HS-27A (cell line): Measurements from ENCODE around the gene SUCNR1.
"Not testable (repeated sequence)": the region's sequence is repeated elsewhere in the genome, so short reads cannot be mapped to it uniquely, and the experiment has no call there.

Source experiments
- DNase-seq: peaks from one replicate; pipeline ENCODE4 v3.0.0-alpha.2; 2012; ENCODE audit warnings: low read depth, missing footprints

The SUCNR1 gene

GRCh38 chr3:151900884-151901643 lies 27.6 kb downstream of the SUCNR1 start:
- DNase-seq: no peak

GRCh38 chr3:151901644-151902285 lies 28.3 kb downstream of the SUCNR1 start:
- no peak for DNase-seq

DNA sequence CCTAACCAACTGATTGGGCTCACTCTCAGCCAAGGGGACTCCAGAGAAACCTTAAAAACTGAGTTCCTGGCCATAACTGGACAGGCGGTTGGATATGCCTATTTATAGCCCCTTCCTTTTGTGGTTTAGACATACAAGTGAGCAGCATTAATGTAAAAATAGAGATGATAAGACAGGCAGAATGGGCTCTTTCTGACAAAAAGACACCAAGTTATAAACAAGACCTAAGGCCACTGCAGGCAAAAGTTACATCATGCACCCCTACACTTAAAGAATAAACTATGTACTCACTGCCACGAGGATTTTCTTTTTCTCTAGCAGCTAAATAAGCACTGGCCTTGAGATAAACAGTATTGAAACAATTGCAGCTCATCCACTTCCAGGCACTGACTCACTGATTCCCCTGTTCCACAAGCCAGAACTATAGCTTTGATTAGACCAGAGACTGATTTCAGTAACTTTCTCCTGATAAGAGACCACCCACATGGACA lies 30.1 kb downstream of the SUCNR1 start:
- DNase-seq: no peak

DNA sequence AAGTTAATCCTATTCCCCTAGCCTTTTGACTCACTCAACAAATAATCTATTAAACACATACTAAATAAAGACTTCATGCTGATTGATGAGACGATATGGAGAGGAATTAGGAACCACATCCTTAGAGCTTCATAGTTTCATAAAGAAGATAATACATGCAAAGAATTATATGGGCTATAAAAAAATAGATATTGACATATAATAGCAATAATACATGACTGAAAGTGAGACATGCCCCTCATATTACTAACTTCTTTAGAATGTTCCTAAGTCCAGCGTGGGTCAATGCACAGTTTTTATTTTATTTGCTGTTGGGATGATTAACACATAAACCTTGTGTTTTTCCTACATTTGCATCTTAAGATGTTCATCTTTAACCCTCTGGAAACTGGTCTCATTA lies 32.2 kb downstream of the SUCNR1 start:
- DNase-seq: no peak

DNA sequence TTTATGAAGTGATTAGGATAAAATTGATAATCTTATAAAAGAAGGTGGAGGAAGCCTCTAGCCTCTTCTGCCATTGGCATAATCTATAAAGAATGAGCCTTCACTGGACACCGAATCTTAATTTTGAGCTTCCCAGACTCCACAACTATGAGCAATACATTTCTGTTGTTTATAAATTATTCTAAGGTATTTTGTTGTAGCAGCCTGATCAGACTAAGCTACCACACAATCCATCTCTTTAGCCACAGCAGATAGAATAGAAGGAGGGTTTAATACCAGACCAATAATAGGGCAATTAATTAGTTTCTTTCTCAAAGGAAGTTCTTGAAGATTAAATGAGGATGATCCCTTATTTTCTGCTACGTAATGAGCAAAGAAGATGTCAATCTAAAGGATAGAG lies 33.3 kb downstream of the SUCNR1 start:
- DNase-seq: no peak

- DNase-seq: no peak
These were observed 35.0 kb downstream of the SUCNR1 start for GRCh38 chr3:151908399-151908798.

DNA sequence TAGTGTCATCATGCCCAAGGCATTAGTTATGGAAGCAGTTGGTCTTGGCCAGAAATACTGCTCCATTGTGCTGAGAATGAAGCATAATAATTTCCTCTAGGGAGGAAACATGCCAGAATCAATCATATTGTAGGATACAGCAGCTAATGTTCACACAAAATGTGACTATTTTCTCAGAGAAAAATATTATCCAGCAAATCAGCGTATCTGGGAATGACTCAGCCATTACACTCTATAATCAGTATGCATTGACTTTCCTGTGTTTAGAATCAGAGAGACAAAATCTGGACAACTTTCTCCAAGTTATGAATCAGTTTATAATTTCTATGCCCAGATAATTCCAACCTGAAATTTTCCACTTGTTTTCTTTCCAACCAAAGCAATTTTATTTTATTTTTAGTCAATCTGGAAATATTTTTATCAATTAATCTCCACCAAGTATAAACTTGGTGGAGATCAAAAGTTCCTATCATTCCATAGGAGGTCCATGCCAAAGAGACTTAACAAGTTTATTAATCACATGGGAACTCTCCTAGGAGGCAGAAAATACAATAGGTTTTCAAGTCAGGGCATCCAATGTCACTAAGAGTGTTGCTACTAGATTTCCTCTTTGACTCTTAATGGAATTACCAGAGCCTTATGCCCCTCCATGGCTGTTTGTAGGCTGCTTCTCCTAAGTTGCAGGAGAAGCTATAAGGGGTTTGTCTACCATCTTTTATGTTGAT lies 36.4 kb downstream of the SUCNR1 start:
- DNase-seq: no peak

DNA sequence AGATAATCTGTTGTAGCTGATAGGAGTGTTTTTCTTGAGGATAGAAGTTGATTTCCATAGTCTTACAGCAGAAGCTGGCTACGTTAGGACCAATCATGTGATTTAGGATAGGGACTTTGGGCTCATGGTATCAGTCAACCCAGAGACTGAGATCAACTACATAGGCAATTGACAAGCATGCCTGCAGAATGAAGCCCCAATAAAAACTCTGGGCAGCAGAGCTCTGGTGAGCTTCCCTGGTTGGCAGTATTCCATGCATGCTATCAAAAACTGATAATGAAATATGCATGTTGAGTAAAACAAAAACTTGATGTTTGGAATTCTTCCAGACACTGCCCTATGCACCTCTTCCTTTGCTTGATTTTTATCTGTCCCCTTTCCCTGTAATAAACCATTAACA lies 38.0 kb downstream of the SUCNR1 start:
- DNase-seq: no peak

- DNase-seq: no peak
These were observed 38.6 kb downstream of the SUCNR1 start for GRCh38 chr3:151912028-151912427.

GRCh38 chr3:151916781-151917180 lies 43.3 kb downstream of the SUCNR1 start:
- no peak for DNase-seq

DNA sequence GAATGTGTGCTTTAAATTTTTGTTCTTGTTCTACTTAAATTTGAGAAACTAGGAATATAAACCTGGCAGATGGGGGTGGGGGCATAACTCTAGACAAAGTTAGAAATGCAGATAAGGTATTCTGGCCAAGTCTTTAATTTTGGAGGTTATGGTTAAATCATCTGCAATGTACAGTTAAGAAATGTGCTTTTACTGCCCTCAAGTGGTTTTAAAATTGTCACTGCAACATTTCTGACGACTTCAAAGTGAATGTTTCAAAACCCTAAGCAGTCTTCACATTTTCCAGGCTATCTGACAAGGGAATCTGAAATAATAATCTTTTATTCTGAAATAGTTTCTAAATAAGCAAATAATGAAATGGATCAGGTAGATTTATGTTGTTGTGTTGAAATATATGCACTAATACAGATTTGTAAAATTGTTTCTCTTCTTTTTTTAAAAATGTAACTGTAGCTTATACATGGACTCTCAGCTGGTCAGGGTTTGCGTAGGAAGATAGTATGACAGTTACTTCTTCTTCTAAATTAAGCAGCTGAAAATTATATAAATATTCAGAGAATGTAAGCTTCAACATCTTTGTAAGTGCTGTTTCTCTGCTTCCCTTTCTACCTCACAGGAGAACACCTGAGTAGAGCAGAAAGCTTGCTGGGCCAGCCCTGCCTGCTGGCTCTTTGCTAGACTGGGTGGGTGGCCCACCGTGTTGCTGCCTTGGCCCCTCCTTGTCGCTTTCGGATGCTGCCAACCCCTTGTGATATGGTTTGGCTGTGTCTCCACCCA lies 45.0 kb downstream of the SUCNR1 start:
- peak; percentile 47 for DNase-seq

DNA sequence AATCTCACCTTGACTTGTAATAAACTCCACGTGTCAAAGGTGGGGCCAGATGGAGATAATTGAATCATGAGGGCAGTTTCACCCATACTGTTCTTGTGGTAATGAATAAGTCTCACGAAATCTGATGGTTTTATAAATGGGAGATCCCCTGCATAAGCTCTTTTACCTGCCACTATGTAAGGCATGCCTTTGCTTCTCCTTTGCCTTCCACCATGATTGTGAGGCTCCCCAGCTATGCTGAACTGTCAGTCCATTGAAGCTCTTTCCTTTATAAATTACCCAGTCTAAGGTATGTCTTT lies 45.5 kb downstream of the SUCNR1 start:
- no peak for DNase-seq

GRCh38 chr3:151919446-151919845 lies 46.0 kb downstream of the SUCNR1 start:
- DNase-seq: no peak

DNA sequence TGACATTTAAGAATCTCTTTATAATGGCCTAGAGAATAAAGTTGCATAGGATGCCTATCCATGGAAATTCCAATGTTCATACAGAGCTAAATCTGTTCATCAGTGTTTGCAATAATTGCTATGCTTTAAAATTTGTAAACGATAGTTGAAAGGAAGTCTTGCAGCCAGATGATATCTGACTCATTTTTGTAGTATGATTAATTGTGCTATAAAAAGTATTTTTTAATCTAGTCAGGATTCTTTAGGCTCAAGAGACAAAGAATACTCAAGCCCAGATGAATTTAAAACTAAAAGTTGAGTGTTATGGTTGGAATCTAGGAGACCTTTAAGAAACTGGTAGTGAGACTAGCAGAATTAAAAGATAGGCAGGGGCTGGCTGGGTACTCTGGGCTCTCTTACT lies 50.5 kb downstream of the SUCNR1 start:
- no peak for DNase-seq

GRCh38 chr3:151924753-151925152 lies 51.3 kb downstream of the SUCNR1 start:
- no peak for DNase-seq

DNA sequence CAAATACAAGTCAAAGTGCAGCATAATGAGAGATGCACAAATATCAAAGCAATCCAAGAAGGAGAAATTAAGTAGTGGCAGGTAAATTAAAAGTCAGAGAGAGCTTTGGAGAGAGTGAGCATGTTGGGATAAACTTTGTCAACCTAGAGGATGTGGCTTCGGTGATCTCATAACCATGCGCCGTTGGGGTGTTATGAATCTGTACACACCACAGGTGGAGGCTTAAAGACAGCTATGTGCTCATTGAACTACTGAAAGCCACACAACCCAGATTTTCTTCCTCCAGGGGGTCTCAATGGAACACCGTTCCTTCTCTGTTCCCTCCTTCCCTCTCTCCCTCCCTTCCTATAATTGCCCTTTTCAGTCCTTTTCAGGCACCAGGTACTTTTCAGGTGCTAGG lies 52.0 kb downstream of the SUCNR1 start:
- no peak for DNase-seq

- no peak for DNase-seq
These were observed 52.4 kb downstream of the SUCNR1 start for GRCh38 chr3:151925876-151926275.

- no peak for DNase-seq
These were observed 53.5 kb downstream of the SUCNR1 start for GRCh38 chr3:151926956-151927355.

- DNase-seq: not testable (repeated sequence)
These were observed 54.6 kb downstream of the SUCNR1 start for GRCh38 chr3:151927915-151928525.

DNA sequence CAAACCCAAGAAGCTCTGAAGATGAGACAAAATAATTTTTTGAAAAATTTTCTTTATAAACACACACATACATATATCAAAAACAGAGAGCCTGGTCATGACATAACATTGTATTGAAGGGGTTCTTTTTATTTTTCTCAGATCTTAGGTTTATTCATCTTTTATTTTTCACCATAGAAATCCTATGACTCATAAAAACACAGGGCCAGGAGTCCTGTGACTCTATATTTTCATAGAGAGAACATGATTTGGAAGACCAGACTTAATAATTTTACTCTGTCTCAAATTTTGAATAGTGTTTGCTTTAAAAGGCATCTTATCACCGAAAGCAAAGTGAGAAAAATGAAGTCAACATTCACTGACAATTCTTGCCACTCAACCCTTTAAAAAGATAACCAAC lies 57.7 kb downstream of the SUCNR1 start:
- DNase-seq: no peak

GRCh38 chr3:151933234-151933853 lies 59.9 kb downstream of the SUCNR1 start:
- DNase-seq: no peak
